ENCODE measurements around the gene PNMA6E. TPM values are rescaled to one million over a fixed set of nuclear protein-coding genes. Genes with fewer than 3 reads are reported as not detected.

The PNMA6E gene
- total and polyA plus RNA-seq, 4 donors = not detected

DNA sequence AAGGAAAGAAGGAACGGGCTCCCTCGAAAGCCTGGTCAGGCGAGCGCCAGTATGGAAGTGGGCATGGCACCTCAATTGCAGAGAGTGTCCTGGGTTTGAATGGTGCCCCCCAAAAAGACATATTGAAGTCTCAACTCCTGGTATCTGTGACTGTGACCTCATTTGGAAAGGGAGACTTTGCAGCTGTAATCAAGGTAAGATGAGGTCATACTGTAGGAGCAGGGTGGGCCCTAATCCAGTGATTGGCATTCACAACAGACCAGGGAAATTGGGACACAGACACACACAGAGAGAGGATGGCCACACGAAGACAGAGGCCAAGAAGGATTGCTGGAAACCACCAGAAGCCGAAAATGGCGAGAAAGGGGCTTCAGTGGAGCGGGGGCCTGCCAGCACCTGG lies 16.5 kb upstream of the PNMA6E start:
- WGBS (ENCODE audit: insufficient coverage) = 80% methylated on average over 8 of the region's 8 CpGs
- no peak overlapping the region for H3K4me3 ChIP-seq (ENCODE audit: low read depth, low read length)
- no peaks in the 10 kb centered on the region for H3K27me3 ChIP-seq (ENCODE audit: control insufficient read depth, insufficient read depth, low read length)
- H3K9me3 ChIP-seq (ENCODE audit: control insufficient read depth, insufficient read depth, low read length) = no peaks in the 10 kb centered on the region
- no peak for DNase-seq (ENCODE audit: low read depth in 4 of 6, low spot score in 6 of 6)
- H3K27ac ChIP-seq (ENCODE audit: low read depth, low read length) = no peak overlapping the region
- peaks cover 28% of the 10 kb centered on the region for H3K36me3 ChIP-seq (ENCODE audit: control insufficient read depth, insufficient read depth, low read length)
- H3K4me1 ChIP-seq (ENCODE audit: control insufficient read depth, insufficient read depth, low read length) = peaks cover 4% of the 10 kb centered on the region

DNA sequence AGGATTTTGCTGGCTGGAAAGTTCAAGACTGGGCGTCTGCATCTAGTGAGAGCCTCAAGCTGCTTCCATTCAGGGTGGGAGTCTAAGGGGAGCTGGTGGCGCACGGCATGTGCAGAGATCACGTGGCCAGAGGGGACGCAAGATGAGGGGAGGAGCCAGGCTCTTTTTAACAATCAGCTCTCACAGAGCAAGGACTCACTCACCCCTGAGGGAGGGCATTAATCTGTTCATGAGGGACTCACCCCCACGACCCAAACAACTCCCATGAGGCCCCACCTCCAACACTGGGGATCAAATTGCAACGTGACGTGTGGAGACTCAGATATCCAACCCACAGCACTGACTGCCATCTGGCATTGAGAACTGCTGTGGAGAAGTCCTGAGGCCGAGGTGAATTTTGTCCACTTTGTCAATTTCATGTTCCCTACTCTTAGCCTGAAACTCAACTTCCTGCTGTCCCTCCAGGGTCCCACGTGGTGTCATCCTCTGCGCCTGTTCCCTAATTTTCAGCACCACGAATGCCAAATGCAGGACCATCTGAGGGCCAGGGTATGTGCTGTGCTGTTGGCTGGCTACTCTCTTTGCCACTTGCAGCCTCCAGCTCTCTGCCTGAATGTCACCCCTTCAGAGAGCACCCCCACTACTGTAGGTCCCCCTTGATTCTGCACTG lies 15.8 kb upstream of the PNMA6E start:
- H3K36me3 ChIP-seq (ENCODE audit: control insufficient read depth, insufficient read depth, low read length) = peaks cover 24% of the 10 kb centered on the region
- WGBS (ENCODE audit: insufficient coverage) = 55% methylated on average over 5 of the region's 12 CpGs
- H3K4me3 ChIP-seq (ENCODE audit: low read depth, low read length) = no peak overlapping the region
- H3K9me3 ChIP-seq (ENCODE audit: control insufficient read depth, insufficient read depth, low read length) = no peaks in the 10 kb centered on the region
- H3K27ac ChIP-seq (ENCODE audit: low read depth, low read length) = no peak overlapping the region
- peaks cover 11% of the 10 kb centered on the region for H3K4me1 ChIP-seq (ENCODE audit: control insufficient read depth, insufficient read depth, low read length)
- H3K27me3 ChIP-seq (ENCODE audit: control insufficient read depth, insufficient read depth, low read length) = no peaks in the 10 kb centered on the region
- DNase-seq (ENCODE audit: low read depth in 4 of 6, low spot score in 6 of 6) = no peak

DNA sequence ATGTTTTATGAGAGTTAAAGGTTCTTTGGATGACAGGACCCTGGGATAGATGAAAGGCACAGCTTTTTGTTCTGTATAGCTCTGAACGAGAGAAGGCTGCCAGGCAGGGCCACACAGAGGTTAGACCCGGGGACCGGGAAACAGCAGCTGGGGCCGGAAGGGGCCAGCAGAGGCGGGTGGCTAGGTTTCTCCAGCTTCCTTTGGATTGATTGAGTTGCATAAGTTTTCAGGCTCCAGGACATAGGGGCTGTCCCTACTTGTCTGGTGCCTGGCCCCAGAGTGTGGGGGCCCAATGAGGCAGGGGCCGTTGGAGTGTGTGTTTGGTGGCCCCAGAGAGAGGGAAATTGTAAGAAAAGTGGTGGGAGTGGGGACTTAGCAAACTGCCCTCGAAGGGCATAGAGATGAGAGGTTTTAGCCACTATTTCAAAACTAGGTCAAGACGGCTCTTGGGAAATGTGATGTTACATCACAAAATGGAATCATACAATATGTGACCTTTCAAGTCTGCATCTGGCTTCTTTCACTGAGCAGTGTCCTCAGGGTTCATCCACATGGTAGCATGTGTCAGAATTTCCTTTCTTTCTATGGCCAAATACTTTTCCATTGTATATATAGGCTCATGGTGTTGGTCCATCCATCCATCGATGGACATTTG lies 13.8 kb upstream of the PNMA6E start:
- Histone ChIP-seq H3K9me3 (ENCODE audit: control insufficient read depth, insufficient read depth, low read length) (no peaks in the 10 kb centered on the region), H3K4me1 (ENCODE audit: control insufficient read depth, insufficient read depth, low read length) (peaks cover 21% of the 10 kb centered on the region), H3K27me3 (ENCODE audit: control insufficient read depth, insufficient read depth, low read length) (no peaks in the 10 kb centered on the region), H3K4me3 (ENCODE audit: low read depth, low read length) (no peak overlapping the region), H3K27ac (ENCODE audit: low read depth, low read length) (no peak overlapping the region), H3K36me3 (ENCODE audit: control insufficient read depth, insufficient read depth, low read length) (peaks cover 8% of the 10 kb centered on the region)
- WGBS (ENCODE audit: insufficient coverage) = 60% methylated on average over 6 of the region's 9 CpGs
- no peak for DNase-seq (ENCODE audit: low read depth in 4 of 6, low spot score in 6 of 6)

DNA sequence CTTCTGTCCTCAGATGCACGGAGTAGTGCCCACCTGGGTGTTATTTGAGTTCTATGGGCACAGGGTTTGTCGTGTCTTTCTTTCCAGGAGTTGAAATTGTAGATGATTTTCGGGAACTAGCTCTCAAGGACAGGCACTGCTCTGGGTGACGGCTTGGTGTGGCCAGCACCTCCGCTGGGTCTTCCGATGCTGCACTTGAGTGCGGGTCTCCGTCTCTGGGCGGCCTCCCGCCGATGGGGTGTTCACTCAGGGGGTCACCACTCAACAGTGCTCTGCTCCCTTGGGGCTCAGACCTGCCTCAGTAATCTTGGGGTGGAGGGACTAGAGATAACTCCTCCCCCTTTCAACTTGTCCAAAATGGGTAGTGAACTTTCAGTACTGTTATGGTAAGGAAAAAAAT lies 12.6 kb upstream of the PNMA6E start:
- Histone ChIP-seq H3K27me3 (ENCODE audit: control insufficient read depth, insufficient read depth, low read length) (no peaks in the 10 kb centered on the region), H3K9me3 (ENCODE audit: control insufficient read depth, insufficient read depth, low read length) (no peaks in the 10 kb centered on the region), H3K27ac (ENCODE audit: low read depth, low read length) (no peak overlapping the region), H3K4me1 (ENCODE audit: control insufficient read depth, insufficient read depth, low read length) (peaks cover 21% of the 10 kb centered on the region), H3K4me3 (ENCODE audit: low read depth, low read length) (no peak overlapping the region), H3K36me3 (ENCODE audit: control insufficient read depth, insufficient read depth, low read length) (peaks cover 8% of the 10 kb centered on the region)
- no peak for DNase-seq (ENCODE audit: low read depth in 4 of 6, low spot score in 6 of 6)
- WGBS (ENCODE audit: insufficient coverage) = 74% methylated on average over 10 of the region's 11 CpGs

DNA sequence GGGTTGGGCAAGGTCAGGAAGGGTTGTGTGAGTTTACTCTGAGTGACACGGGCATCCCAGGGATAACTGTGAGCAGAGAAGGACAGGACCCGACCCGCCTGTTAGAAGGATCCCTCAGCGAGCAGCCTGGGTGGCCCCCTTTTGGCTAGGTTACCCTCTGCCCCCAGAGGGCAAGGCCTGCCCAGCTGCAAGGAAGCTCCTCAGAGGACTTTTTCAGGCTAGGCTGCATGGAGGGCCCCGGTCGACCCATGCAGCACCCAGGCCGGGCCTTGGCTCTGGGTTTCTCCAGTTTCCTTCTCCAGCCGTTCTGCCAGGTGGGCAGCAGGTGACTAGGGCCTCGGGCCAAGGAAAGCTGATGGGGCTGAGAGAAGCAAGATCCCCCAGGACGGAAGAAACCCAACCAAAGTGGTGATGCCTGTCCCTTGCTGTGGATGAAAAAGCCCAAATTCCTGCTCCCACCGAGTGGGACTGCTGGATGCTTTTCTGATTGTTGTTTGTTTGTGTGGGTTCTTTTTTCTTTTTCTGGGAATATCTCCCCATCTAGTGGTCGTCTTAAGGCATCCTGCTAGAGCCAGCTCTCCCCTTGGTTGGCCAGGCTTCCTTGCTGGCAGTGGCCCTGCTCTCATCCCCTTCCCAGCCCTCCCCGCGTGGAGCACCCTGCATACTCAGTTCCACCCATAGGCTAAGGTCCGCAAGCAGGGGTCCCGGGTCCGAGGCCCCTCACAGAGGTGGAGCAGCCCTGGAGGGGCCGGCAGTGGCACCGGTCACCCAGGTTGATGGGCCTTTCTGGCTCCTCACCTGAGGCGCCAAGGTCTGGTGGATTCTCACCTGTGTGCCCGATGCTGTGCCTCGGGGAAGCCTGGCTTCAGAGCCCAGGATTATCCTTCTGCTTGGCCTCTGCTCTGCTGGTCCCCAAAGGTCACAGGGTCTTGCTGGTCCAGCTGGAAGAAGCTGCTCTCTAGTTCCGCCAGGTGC lies 11.9 kb upstream of the PNMA6E start:
- no peaks in the 10 kb centered on the region for H3K9me3 ChIP-seq (ENCODE audit: control insufficient read depth, insufficient read depth, low read length)
- WGBS (ENCODE audit: insufficient coverage) = 77% methylated on average over 20 of the region's 23 CpGs
- peaks cover 21% of the 10 kb centered on the region for H3K4me1 ChIP-seq (ENCODE audit: control insufficient read depth, insufficient read depth, low read length)
- no peak overlapping the region for H3K4me3 ChIP-seq (ENCODE audit: low read depth, low read length)
- no peak overlapping the region for H3K27ac ChIP-seq (ENCODE audit: low read depth, low read length)
- peak in 2 of 6 donors; percentile 47 to 81 for DNase-seq (ENCODE audit: low read depth in 4 of 6, low spot score in 6 of 6)
- no peaks in the 10 kb centered on the region for H3K27me3 ChIP-seq (ENCODE audit: control insufficient read depth, insufficient read depth, low read length)
- H3K36me3 ChIP-seq (ENCODE audit: control insufficient read depth, insufficient read depth, low read length) = peaks cover 4% of the 10 kb centered on the region

DNA sequence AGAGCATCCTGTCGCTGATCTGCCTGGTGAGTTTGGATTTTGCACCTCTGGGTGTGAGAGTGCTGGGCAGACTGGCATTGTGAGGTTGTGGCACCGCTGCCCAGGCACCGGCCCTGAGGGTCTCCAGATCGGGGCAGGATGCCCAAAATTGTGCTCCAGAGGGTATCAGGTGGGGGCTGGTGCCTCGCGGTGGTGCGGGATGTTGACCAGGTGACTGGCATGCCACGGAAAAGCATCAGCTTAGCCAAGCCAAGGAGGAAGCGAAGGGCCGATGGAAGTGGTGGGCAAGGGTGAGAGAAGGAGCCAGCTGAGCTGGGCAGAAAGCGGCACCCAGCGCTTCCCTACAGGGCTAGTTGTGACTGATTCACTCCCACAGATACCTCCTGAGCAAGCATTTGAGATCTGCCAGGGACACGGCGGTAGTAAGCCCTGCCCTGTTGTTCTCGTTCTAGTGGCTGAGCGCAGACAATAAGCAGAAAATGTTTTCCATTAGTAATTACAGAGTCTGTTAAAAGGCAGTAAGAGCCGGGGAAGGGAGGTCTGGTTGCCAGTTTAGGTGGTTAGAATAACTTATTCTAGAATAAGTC lies 10.9 kb upstream of the PNMA6E start:
- Histone ChIP-seq H3K4me1 (ENCODE audit: control insufficient read depth, insufficient read depth, low read length) (peaks cover 21% of the 10 kb centered on the region), H3K36me3 (ENCODE audit: control insufficient read depth, insufficient read depth, low read length) (peaks cover 2% of the 10 kb centered on the region), H3K27me3 (ENCODE audit: control insufficient read depth, insufficient read depth, low read length) (no peaks in the 10 kb centered on the region), H3K9me3 (ENCODE audit: control insufficient read depth, insufficient read depth, low read length) (no peaks in the 10 kb centered on the region), H3K4me3 (ENCODE audit: low read depth, low read length) (peak overlapping the region; percentile 32), H3K27ac (ENCODE audit: low read depth, low read length) (no peak overlapping the region)
- DNase-seq (ENCODE audit: low read depth in 4 of 6, low spot score in 6 of 6) = peak in 1 of 6 donors; percentile 44
- 59% methylated on average over 16 of the region's 17 CpGs for WGBS (ENCODE audit: insufficient coverage)

DNA sequence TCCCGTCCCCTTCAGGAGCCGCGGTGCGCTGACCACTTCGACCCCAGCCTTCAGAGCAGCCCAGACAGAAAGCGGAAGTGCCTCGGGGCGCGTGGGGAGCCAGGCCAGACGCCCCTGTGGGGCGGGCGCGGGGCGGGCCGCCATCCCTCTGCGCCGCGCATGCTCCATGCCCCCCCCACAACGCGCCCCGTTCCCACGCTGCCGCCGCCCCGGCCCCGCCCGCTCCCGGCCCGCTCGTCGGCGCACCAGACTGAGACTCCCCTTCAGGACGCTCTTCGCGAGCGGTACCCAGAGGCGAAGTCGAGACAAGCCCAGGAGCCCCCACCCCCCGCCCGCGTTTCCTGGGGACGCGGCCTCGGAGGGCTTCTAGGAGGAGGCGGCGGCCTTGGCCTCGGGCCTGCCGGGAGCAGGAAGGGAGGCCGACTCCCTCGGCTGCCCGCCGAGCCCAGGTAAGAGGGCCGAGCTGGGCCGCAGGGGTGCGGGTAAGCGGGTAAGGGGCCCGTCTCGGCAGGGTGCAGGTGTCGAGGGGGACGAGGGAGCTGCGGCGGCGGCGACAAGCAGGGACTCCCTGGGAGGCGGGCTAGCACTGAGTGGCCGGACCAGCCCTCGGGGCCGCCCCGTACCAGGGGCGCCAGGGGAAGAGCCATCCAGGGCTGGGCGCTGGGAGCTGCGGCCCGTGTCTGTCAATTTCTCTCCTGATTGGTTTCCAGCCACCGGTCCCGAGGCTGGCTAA lies 10.3 kb upstream of the PNMA6E start, which contains the start of gene ZFP92:
ZFP92 (plus strand) TSS at position 218 of the 733 bp plus-strand sequence. CDS start 6,851 bp downstream, outside the sequence.
- peak in 2 of 6 donors; percentile 29 to 32 for DNase-seq (ENCODE audit: low read depth in 4 of 6, low spot score in 6 of 6)
- no peak within 1 kb of the TSS for H3K27ac ChIP-seq (ENCODE audit: low read depth, low read length)
- peaks cover 2% of the 10 kb centered on the region for H3K36me3 ChIP-seq (ENCODE audit: control insufficient read depth, insufficient read depth, low read length)
- peak within 1 kb of the TSS; percentile 32 for H3K4me3 ChIP-seq (ENCODE audit: low read depth, low read length)
- WGBS (ENCODE audit: insufficient coverage) = 29% methylated on average over 75 of the region's 75 CpGs
- no peaks in the 10 kb centered on the region for H3K9me3 ChIP-seq (ENCODE audit: control insufficient read depth, insufficient read depth, low read length)
- no peaks in the 10 kb centered on the region for H3K27me3 ChIP-seq (ENCODE audit: control insufficient read depth, insufficient read depth, low read length)
- peaks cover 21% of the 10 kb centered on the region for H3K4me1 ChIP-seq (ENCODE audit: control insufficient read depth, insufficient read depth, low read length)

DNA sequence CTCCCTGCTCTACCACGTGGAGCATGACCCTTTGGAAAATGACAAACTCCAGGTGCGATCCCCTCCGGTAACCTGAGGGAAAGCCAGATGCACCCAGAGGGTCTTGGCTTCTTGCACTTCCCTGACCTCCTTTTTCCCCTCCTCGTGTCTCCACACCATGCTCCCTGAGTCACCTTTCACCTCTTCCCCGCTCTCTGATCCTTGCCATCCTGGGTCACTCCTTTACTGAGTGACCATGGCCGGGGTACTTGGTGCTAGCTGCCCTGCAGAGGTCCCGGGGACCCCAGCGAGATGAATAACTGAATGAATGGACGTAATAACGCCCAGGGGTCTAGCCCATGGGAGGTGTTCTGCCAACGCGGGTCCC lies 9.7 kb upstream of the PNMA6E start:
- Histone ChIP-seq H3K27me3 (ENCODE audit: control insufficient read depth, insufficient read depth, low read length) (no peaks in the 10 kb centered on the region), H3K36me3 (ENCODE audit: control insufficient read depth, insufficient read depth, low read length) (peaks cover 2% of the 10 kb centered on the region), H3K9me3 (ENCODE audit: control insufficient read depth, insufficient read depth, low read length) (no peaks in the 10 kb centered on the region), H3K4me3 (ENCODE audit: low read depth, low read length) (peak overlapping the region; percentile 32), H3K27ac (ENCODE audit: low read depth, low read length) (no peak overlapping the region), H3K4me1 (ENCODE audit: control insufficient read depth, insufficient read depth, low read length) (peaks cover 21% of the 10 kb centered on the region)
- WGBS (ENCODE audit: insufficient coverage) = 58% methylated on average over 12 of the region's 12 CpGs
- peak in 1 of 6 donors; percentile 0 for DNase-seq (ENCODE audit: low read depth in 4 of 6, low spot score in 6 of 6)

DNA sequence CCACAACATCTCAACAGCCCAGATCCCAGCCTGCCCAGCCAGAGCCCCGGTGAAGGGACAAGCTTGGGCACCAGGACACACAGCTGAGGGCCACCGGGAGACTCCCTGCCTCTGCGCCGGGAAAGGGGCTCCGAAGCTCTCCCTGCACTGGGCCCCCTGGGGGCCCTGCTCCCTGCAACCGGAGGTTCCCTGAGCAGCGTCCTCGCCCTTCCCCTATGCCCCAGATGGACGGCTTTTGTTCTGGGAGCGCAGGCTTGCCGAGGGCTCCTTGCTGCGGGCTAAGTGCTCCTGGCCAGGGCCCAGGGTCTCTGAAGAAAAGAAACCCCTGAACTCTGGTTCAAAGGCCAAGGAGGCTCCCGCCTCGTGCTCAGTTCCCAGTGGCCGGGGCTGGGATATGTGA lies 9.2 kb upstream of the PNMA6E start:
- Histone ChIP-seq H3K27ac (ENCODE audit: low read depth, low read length) (no peak overlapping the region), H3K4me3 (ENCODE audit: low read depth, low read length) (no peak overlapping the region), H3K36me3 (ENCODE audit: control insufficient read depth, insufficient read depth, low read length) (peaks cover 2% of the 10 kb centered on the region), H3K4me1 (ENCODE audit: control insufficient read depth, insufficient read depth, low read length) (peaks cover 21% of the 10 kb centered on the region), H3K27me3 (ENCODE audit: control insufficient read depth, insufficient read depth, low read length) (no peaks in the 10 kb centered on the region), H3K9me3 (ENCODE audit: control insufficient read depth, insufficient read depth, low read length) (no peaks in the 10 kb centered on the region)
- no peak for DNase-seq (ENCODE audit: low read depth in 4 of 6, low spot score in 6 of 6)
- 81% methylated on average over 12 of the region's 15 CpGs for WGBS (ENCODE audit: insufficient coverage)

All from spinal cord (tissue), 10 donors.